Suprapubic skin (tissue), 4 donors: ENCODE data around the gene SNCG. TPM values are rescaled to one million over a fixed set of nuclear protein-coding genes. Genes with fewer than 3 reads are reported as not detected.

Source experiments
- DNase-seq, 2 donors: peaks; one replicate each; pipeline ENCODE4 v3.0.0-alpha.2; 2019; ENCODE audit warnings: low spot score in 2 of 2
- H3K27ac ChIP-seq: fragments of 200-600 bp; sonication (generic); one replicate; pipeline ENCODE4 v1.5.1; 2019
- H3K27me3 ChIP-seq: fragments of 200-600 bp; sonication (generic); one replicate; pipeline ENCODE4 v1.5.1; 2019
- H3K36me3 ChIP-seq: fragments of 200-600 bp; sonication (generic); one replicate; pipeline ENCODE4 v1.5.1; 2019
- H3K4me1 ChIP-seq: fragments of 200-600 bp; sonication (generic); one replicate; pipeline ENCODE4 v1.5.1; 2019
- H3K4me3 ChIP-seq: fragments of 200-600 bp; sonication (generic); one replicate; pipeline ENCODE4 v1.5.1; 2019; ENCODE audit warnings: mild to moderate bottlenecking
- H3K9me3 ChIP-seq: fragments of 200-600 bp; sonication (generic); one replicate; pipeline ENCODE4 v1.5.1; 2019
- EP300 ChIP-seq: sonication (generic); formaldehyde crosslinking; IDR thresholded peaks from one replicate; pipeline ENCODE4 v1.6.1; 2017; ENCODE audit warnings: antibody characterized with exemption
- POLR2A ChIP-seq, 2 donors: fragments of 450-650 bp; IDR thresholded peaks; one replicate each; pipeline ENCODE4 v1.6.1; 2017; ENCODE audit warnings: antibody characterized with exemption in 2 of 2, mild to moderate bottlenecking in 2 of 2, moderate library complexity in 2 of 2
- POLR2AphosphoS5 ChIP-seq, 3 donors: sonication (generic); formaldehyde crosslinking; IDR thresholded peaks; one replicate each; pipeline ENCODE4 v1.6.1; 2017; ENCODE audit warnings: antibody characterized with exemption in 3 of 3
- WGBS: methylation state at CpG from one replicate; pipeline ENCODE4 v1.1.5; 2018; 5-methylcytosine and 5-hydroxymethylcytosine counted together
- total RNA-seq, 4 donors: library from RNA; depleted of rRNA; stranded (reverse); fragments of >200 nt; gene quantifications; one replicate each; pipeline ENCODE4 v1.1.0, GENCODE V29; 2016
- TF ChIP-seq, protein P1 (sequence below), 2 donors: fragments of 200-600 bp in 1 of 2; fragments of 450-650 bp in 1 of 2; sonication (generic) in 1 of 2; IDR thresholded peaks; one replicate each; pipeline ENCODE4 v1.5.1; 2016 to 2019; ENCODE audit warnings: antibody characterized with exemption in 2 of 2, mild to moderate bottlenecking in 1 of 2, moderate library complexity in 1 of 2

SNCG gene
- 10 to 100 TPM; 20.7 to 27.1 (median 24.6) TPM for total RNA-seq

- WGBS, result 17% methylated on average over 4 of the region's 22 CpGs
- DNase-seq, result peak in 1 of 2 donors; percentile 73
- H3K9me3 ChIP-seq, result no peaks in the 10 kb centered on the region
- peak within 1 kb of the TSS; percentile 31 for H3K4me3 ChIP-seq
- H3K36me3 ChIP-seq, result no peaks in the 10 kb centered on the region
- TF ChIP-seq POLR2AphosphoS5 (IDR thresholded peaks at IDR 0.05), result no peak
- no peak for TF ChIP-seq POLR2A (IDR thresholded peaks at IDR 0.05)
- TF ChIP-seq EP300, result no peak
- TF ChIP-seq, protein P1, sequence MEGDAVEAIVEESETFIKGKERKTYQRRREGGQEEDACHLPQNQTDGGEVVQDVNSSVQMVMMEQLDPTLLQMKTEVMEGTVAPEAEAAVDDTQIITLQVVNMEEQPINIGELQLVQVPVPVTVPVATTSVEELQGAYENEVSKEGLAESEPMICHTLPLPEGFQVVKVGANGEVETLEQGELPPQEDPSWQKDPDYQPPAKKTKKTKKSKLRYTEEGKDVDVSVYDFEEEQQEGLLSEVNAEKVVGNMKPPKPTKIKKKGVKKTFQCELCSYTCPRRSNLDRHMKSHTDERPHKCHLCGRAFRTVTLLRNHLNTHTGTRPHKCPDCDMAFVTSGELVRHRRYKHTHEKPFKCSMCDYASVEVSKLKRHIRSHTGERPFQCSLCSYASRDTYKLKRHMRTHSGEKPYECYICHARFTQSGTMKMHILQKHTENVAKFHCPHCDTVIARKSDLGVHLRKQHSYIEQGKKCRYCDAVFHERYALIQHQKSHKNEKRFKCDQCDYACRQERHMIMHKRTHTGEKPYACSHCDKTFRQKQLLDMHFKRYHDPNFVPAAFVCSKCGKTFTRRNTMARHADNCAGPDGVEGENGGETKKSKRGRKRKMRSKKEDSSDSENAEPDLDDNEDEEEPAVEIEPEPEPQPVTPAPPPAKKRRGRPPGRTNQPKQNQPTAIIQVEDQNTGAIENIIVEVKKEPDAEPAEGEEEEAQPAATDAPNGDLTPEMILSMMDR (IDR thresholded peaks at IDR 0.05), result no peak
- no peaks in the 10 kb centered on the region for H3K27me3 ChIP-seq
- peak within 1 kb of the TSS; percentile 63 for H3K27ac ChIP-seq
- H3K4me1 ChIP-seq, result peaks cover 80% of the 10 kb centered on the region
These were observed at the start of gene SNCG for GRCh38 chr10:86958116-86958900. Gene SNCG (plus strand): TSS chr10:86958599. CDS start chr10:86958698, 99 bp downstream.

DNA sequence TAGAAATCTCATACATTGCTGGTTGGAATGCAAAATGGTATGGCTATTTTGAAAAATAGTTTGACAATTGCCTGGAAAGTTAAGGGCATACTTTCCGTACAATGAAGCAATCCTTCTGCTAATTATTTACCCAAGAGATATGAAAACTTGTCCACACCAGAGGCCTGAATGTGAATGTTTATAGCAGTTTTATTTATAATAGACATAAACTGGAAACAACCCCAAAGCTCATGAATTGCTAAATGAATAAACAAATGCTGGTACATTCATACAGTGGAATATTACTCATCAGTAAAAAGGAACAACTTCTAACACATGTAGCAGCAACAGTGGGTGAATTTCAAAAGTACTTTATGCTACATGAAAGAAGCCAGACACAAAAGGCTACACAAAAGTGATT is 43.7 kb upstream of the SNCG start:
- Histone ChIP-seq H3K36me3 (peaks cover 53% of the 10 kb centered on the region), H3K27me3 (no peaks in the 10 kb centered on the region), H3K9me3 (no peaks in the 10 kb centered on the region), H3K27ac (no peak overlapping the region), H3K4me3 (no peak overlapping the region), H3K4me1 (peaks cover 9% of the 10 kb centered on the region)
- 94% methylated on average over 1 of the region's 1 CpG for WGBS
- TF ChIP-seq POLR2AphosphoS5 (IDR thresholded peaks at IDR 0.05) (no peak), EP300 (no peak), POLR2A (IDR thresholded peaks at IDR 0.05) (no peak)
- TF ChIP-seq, protein P1 (IDR thresholded peaks at IDR 0.05), result no peak
- no peak for DNase-seq

DNA sequence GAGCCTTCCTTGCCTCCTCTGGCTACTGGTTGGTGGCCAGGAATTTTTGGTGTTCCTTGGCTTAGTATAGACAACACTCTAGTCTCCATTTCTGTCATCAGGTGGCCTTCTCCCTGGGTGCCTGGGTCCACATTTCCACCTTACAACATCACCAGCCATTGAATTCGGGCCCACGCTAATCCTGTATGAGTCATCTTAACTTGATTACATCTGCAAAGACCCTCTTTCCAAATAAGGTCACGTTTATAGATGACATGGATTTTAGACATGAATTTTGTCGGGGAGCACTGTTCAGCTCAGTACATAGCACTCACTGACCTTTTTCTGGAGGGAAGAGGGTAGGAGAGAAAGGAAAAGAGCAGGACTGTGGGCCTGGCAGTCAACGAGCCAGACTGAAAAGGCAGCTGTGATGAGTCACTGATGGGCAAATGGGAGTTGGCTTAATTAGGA is 40.4 kb upstream of the SNCG start:
- no peak for DNase-seq
- WGBS, result 34% methylated on average over 5 of the region's 5 CpGs
- Histone ChIP-seq H3K27me3 (no peaks in the 10 kb centered on the region), H3K27ac (no peak overlapping the region), H3K36me3 (peaks cover 65% of the 10 kb centered on the region), H3K4me1 (peaks cover 9% of the 10 kb centered on the region), H3K9me3 (no peaks in the 10 kb centered on the region), H3K4me3 (no peak overlapping the region)
- TF ChIP-seq, protein P1 (IDR thresholded peaks at IDR 0.05), result no peak
- TF ChIP-seq POLR2AphosphoS5 (IDR thresholded peaks at IDR 0.05) (no peak), POLR2A (IDR thresholded peaks at IDR 0.05) (no peak), EP300 (no peak)

DNA sequence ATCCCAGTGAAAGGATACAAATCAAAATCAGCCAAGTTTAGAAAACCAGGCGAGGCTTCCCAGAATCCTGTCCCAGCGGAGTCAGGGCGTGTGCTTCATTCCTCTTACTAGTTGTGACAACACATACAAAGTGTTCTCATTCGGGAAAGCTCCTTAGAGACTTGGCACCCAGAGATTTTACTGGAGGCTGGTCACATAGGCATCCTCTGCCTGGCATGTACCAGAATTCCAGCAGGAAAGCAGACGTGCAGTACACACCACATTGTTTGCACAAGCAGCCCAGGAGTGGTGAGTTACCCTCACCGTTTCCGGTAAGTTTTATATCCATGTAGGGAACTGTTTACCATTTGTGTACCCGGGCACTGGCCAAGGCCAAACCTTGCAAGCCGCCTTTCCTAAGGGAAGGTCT is 35.8 kb upstream of the SNCG start:
- no peak overlapping the region for H3K27ac ChIP-seq
- no peaks in the 10 kb centered on the region for H3K27me3 ChIP-seq
- WGBS, result 65% methylated on average over 9 of the region's 9 CpGs
- no peaks in the 10 kb centered on the region for H3K9me3 ChIP-seq
- no peak overlapping the region for H3K4me3 ChIP-seq
- H3K36me3 ChIP-seq, result peaks cover 38% of the 10 kb centered on the region
- peaks cover 8% of the 10 kb centered on the region for H3K4me1 ChIP-seq
- DNase-seq, result no peak
- TF ChIP-seq EP300 (no peak), POLR2A (IDR thresholded peaks at IDR 0.05) (no peak), POLR2AphosphoS5 (IDR thresholded peaks at IDR 0.05) (no peak)
- TF ChIP-seq, protein P1 (IDR thresholded peaks at IDR 0.05), result no peak
